NCI-H146 (cell line): Measurements from ENCODE around the gene ZNF81.
A peak's percentile ranks its signal among the peaks of the same experiment; 100 is the strongest.
"Not testable (repeated sequence)": the region's sequence is repeated elsewhere in the genome, so short reads cannot be mapped to it uniquely, and the experiment has no call there.

Source experiments
- DNase-seq: peaks from one replicate; lab custom pipeline; 2025; lab: John Stamatoyannopoulos, UW

ZNF81 gene

GRCh38 chrX:47936224-47936939 is 99.7 kb downstream of the ZNF81 start:
- DNase-seq = peak; percentile 51

- no peak for DNase-seq
Measured at GRCh38 chrX:47936940-47937317, 100.2 kb downstream of the ZNF81 start.

- DNase-seq = no peak
Measured at GRCh38 chrX:47940448-47940847, 103.7 kb downstream of the ZNF81 start.

GRCh38 chrX:47941423-47941822 is 104.7 kb downstream of the ZNF81 start:
- DNase-seq = no peak

GRCh38 chrX:47955295-47955694 is 118.6 kb downstream of the ZNF81 start:
- not testable (repeated sequence) for DNase-seq

GRCh38 chrX:47956016-47956415 is 119.3 kb downstream of the ZNF81 start:
- no peak for DNase-seq

- not testable (repeated sequence) for DNase-seq
Measured at GRCh38 chrX:47958206-47958605, 121.5 kb downstream of the ZNF81 start.

GRCh38 chrX:47958761-47959342 is 122.2 kb downstream of the ZNF81 start:
- DNase-seq = peak; percentile 52

- DNase-seq = no peak
Measured at GRCh38 chrX:47960406-47960805, 123.7 kb downstream of the ZNF81 start.

GRCh38 chrX:47961830-47962229 is 125.1 kb downstream of the ZNF81 start:
- not testable (repeated sequence) for DNase-seq

- DNase-seq = not testable (repeated sequence)
Measured at GRCh38 chrX:47965526-47965925, 128.8 kb downstream of the ZNF81 start.
